Measurements from ENCODE around the gene KDR.

- TF ChIP-seq CTCF (IDR thresholded peaks at IDR 0.05) (no peak), POLR2A (IDR thresholded peaks at IDR 0.05) (no peak)
These were observed 7.9 kb downstream of the KDR start for GRCh38 chr4:55117511-55117910.

Measured in heart left ventricle (tissue), 13 donors.